ENCODE measurements around the gene SP140L.
A peak's percentile ranks its signal among the peaks of the same experiment; 100 is the strongest.
"Not testable (repeated sequence)": the region's sequence is repeated elsewhere in the genome, so short reads cannot be mapped to it uniquely, and the experiment has no call there.

Gene SP140L

GRCh38 chr2:230425377-230425776 lies 98.4 kb downstream of the SP140L start:
- DNase-seq = no peak

DNA sequence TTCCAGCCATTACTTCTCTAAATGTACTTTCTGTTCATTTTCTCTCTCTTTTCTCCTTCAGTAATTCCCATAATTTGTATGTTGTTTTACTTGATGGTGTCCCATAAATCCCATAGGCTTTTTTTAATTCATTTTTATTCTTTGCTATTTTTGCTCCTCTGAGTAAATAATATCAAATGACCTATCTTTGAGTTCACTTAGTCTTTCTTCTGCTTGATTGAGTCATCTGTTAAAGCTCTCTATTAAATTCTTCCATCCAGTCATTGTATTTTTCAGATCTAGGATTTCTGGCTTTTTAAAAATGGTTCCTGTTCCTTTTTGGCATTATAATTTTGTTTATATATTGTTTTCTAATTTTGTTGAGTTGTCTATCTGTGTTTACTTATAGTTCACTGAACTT lies 102.5 kb downstream of the SP140L start:
- no peak for DNase-seq

- no peak for DNase-seq
Measured at GRCh38 chr2:230430957-230431910, 104.2 kb downstream of the SP140L start.

DNA sequence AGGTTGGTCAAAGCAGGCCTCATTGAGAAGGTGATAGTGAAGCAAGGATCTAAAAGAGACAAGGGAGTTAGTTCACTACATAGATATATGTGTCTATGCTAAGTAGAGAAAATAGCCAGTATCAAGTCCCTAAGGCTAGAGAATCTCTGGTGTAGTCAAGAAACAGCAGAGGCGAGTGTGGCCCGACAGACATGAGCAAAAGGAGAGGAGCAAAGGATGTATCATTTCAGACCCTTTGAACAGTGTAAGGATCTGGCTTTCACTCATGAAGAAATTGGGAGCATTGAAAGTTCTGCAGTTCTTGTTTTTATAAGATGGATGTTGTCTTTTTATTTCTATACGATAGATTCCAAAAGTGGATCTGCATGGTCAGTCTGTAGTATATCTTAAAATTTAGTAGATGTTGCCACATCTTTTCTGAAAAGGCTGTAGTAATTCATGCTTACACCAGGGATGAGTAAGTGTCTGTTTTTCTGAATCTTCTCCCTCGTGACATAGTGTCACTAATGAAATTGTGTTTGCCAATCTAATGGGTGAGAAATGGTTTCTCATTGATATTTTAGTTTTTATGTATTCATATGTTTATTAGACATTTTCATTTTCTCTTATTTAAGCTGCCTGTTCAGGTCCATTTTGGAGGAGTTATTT lies 107.8 kb downstream of the SP140L start:
- DNase-seq = no peak

- no peak for DNase-seq
Measured at GRCh38 chr2:230435431-230435830, 108.4 kb downstream of the SP140L start.

DNA sequence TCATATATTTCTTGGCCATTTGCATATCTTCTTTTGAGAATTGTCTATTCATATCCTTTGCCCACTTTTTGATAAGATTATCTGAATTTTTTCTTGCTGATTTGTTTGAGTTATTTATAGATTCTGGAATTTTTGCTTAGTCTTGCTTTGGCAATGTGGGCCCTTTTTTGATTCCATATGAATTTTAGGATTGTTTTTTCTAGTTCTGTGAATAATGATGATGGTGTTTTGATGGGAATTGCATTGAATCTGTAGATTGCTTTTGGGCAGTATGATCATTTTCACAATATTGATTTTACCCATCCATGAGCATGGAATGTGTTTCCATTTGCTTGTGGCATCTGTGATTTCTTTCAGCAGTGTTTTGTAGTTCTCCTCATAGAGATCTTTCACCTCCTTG lies 112.1 kb downstream of the SP140L start:
- not testable (repeated sequence) for DNase-seq

DNA sequence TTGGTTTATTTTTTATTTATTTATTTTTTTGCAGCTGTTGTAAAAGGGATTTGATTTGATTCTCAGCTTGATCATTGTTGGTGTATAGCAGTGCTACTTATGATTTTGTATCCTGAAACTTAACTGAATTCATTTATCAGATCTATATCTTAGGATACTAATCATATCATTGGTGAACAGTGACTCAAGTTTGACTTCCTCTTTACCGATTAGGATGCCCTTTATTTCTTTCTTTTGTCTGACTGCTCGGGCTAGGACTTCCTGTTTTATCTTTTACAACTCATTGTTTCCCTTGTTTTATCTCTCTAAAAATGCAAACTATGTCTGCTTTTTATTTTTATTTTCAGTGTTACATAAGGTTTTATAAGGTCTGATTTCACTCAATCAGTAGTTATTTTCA lies 112.6 kb downstream of the SP140L start:
- DNase-seq = no peak

GRCh38 chr2:230441227-230441897 lies 114.4 kb downstream of the SP140L start:
- peak; percentile 52 for DNase-seq

DNA sequence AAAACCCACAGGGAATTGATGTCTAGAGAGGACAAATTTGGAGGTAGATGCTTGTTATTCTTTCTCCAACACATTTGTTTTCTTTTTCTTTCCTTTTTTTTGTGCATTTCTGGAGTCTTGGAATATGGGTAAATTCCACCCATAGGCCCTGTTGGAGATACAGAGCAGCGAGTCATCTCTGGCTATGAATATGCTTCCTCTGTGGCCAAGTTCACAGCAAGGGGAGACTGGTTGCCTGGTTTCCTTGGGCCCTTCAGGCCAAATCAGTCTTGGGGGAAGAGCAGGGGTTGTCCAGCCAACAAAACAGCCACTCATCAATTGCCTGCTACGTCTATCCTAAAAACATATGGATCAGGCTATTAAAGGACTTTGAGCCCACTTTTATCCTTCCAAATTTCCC lies 116.5 kb downstream of the SP140L start:
- DNase-seq = peak; percentile 74

- no peak for DNase-seq
Measured at GRCh38 chr2:230444832-230445231, 117.8 kb downstream of the SP140L start.

DNA sequence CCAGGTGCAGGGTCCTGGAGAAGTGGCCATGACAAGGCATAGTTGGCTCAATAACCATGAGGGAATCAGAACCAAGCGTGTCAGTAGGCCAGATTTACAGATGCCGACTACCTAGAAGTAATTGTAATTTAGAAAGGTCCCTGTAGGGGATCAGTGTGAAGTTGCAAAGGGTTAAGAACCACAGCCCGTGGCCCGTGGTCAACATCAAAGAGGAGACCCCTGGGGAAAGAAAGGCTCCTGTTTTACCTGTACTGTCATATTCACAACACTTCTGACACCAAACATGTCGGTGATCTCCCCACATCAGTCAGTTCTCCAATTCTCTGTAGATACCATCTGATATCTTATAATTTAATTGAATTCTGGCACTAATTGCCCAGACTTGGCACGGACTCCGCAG lies 120.0 kb downstream of the SP140L start:
- no peak for DNase-seq

GRCh38 chr2:230447455-230448451 lies 120.8 kb downstream of the SP140L start:
- no peak for DNase-seq

GRCh38 chr2:230449901-230450467 lies 123.0 kb downstream of the SP140L start:
- DNase-seq = no peak

- DNase-seq = no peak
Measured at GRCh38 chr2:230453006-230453405, 126.0 kb downstream of the SP140L start.
